ENCODE measurements around the gene PCBP3.
"Not testable (repeated sequence)": the region's sequence is repeated elsewhere in the genome, so short reads cannot be mapped to it uniquely, and the experiment has no call there.

The PCBP3 gene

GRCh38 chr21:45636459-45636858 lies 7.1 kb upstream of the PCBP3 start:
- no peak for DNase-seq

GRCh38 chr21:45636951-45637646 lies 6.4 kb upstream of the PCBP3 start:
- DNase-seq: no peak

- no peak for DNase-seq
Measured at GRCh38 chr21:45637883-45638282, 5.6 kb upstream of the PCBP3 start.

GRCh38 chr21:45638707-45639106 lies 4.8 kb upstream of the PCBP3 start:
- DNase-seq: no peak

- DNase-seq: no peak
Measured at GRCh38 chr21:45639206-45640000, 4.1 kb upstream of the PCBP3 start.

GRCh38 chr21:45640001-45640887 lies 3.3 kb upstream of the PCBP3 start:
- no peak for DNase-seq

GRCh38 chr21:45640888-45641479 lies 2.5 kb upstream of the PCBP3 start:
- no peak for DNase-seq

GRCh38 chr21:45641480-45642035 lies 2.0 kb upstream of the PCBP3 start:
- no peak for DNase-seq

- DNase-seq: no peak
Measured at GRCh38 chr21:45642122-45642813, 1.3 kb upstream of the PCBP3 start.

- no peak for DNase-seq
Measured at GRCh38 chr21:45644041-45644906, 749 bp downstream of the PCBP3 start.

- DNase-seq: no peak
Measured at GRCh38 chr21:45651921-45652320, 8.4 kb downstream of the PCBP3 start.

GRCh38 chr21:45655124-45655523 lies 11.6 kb downstream of the PCBP3 start:
- no peak for DNase-seq

- DNase-seq: not testable (repeated sequence)
Measured at GRCh38 chr21:45656114-45656513, 12.6 kb downstream of the PCBP3 start.

GRCh38 chr21:45661913-45662622 lies 18.5 kb downstream of the PCBP3 start:
- not testable (repeated sequence) for DNase-seq

- DNase-seq: not testable (repeated sequence)
Measured at GRCh38 chr21:45662623-45663245, 19.2 kb downstream of the PCBP3 start.

- no peak for DNase-seq
Measured at GRCh38 chr21:45669382-45669781, 25.9 kb downstream of the PCBP3 start.

GRCh38 chr21:45670731-45671130 lies 27.2 kb downstream of the PCBP3 start:
- DNase-seq: no peak

- DNase-seq: not testable (repeated sequence)
Measured at GRCh38 chr21:45678790-45679189, 35.3 kb downstream of the PCBP3 start.

GRCh38 chr21:45680215-45680614 lies 36.7 kb downstream of the PCBP3 start:
- no peak for DNase-seq

- no peak for DNase-seq
Measured at GRCh38 chr21:45695086-45695485, 51.6 kb downstream of the PCBP3 start.

All from stimulated activated CD4-positive, alpha-beta T cell treated with anti-CD3 and anti-CD28 coated beads, Interleukin-12 subunit alpha, Interleukin-12 subunit beta, amount 100 ng/mL, for 4 hours (primary cell).